HUES64 (cell line): ENCODE measurements around the gene BANP.
"Not testable (repeated sequence)": the region's sequence is repeated elsewhere in the genome, so short reads cannot be mapped to it uniquely, and the experiment has no call there.

Experiments
- H3K27ac ChIP-seq: 2 replicates; pipeline ENCODE4 v1.7.0; 2013; ENCODE audit warnings: low read depth, low read length, inconsistent platforms
- H3K27me3 ChIP-seq: 2 replicates; pipeline ENCODE4 v1.6.1; 2013; ENCODE audit warnings: mild to moderate bottlenecking, low read length; ENCODE audit not compliant: insufficient read depth
- H3K36me3 ChIP-seq: 2 replicates; pipeline ENCODE4 v1.6.1; 2013; ENCODE audit warnings: mild to moderate bottlenecking, low read length; ENCODE audit not compliant: insufficient read depth
- H3K4me1 ChIP-seq: 2 replicates; pipeline ENCODE4 v1.6.1; 2013; ENCODE audit warnings: mild to moderate bottlenecking, low read length, moderate library complexity; ENCODE audit not compliant: insufficient read depth
- H3K4me3 ChIP-seq: 2 replicates; pipeline ENCODE4 v1.5.1; 2013; ENCODE audit warnings: mild to moderate bottlenecking, low read length, moderate library complexity
- H3K9ac ChIP-seq: 2 replicates; pipeline ENCODE4 v1.6.1; 2013; ENCODE audit warnings: mild to moderate bottlenecking, low read depth, low read length
- H3K9me3 ChIP-seq: 2 replicates; pipeline ENCODE4 v1.6.1; 2013; ENCODE audit warnings: low read depth, low read length; ENCODE audit not compliant: insufficient read depth
- WGBS: fragments of 150-250, 120-280 bp; methylation state at CpG from one replicate; pipeline ENCODE4 v1.1.7; 2013; ENCODE audit warnings: missing lambda C conversion rate; 5-methylcytosine and 5-hydroxymethylcytosine counted together

Gene BANP

GRCh38 chr16:87984632-87985267 is 33.5 kb downstream of the BANP start:
- Histone ChIP-seq H3K36me3 (peaks cover 31% of the 10 kb centered on the region), H3K27ac (no peak overlapping the region), H3K9me3 (no peaks in the 10 kb centered on the region), H3K4me1 (no peaks in the 10 kb centered on the region), H3K27me3 (no peaks in the 10 kb centered on the region), H3K4me3 (no peak overlapping the region), H3K9ac (no peak overlapping the region)
- WGBS, result 96% methylated on average over 28 of the region's 28 CpGs

DNA sequence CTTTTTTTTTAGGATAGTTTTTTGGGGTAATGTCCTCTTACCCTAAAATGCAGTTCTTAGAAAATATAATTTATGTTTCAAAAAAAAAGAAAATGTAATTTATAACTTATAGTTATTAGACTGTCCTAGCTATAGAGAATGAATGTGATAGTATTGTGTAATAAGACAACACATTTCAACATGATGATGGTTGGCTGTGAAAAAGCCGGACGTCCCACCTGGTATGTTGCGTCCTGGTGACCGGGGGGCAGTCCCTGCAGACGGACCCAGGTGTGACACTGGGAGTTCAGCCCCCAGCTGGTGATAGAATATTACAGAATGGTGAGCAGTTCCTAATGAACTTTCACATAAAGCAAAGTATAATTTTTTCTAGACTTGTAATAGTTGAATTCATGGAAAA is 34.3 kb downstream of the BANP start:
- WGBS, result 92% methylated on average over 5 of the region's 5 CpGs
- H3K27me3 ChIP-seq, result not testable (repeated sequence)

DNA sequence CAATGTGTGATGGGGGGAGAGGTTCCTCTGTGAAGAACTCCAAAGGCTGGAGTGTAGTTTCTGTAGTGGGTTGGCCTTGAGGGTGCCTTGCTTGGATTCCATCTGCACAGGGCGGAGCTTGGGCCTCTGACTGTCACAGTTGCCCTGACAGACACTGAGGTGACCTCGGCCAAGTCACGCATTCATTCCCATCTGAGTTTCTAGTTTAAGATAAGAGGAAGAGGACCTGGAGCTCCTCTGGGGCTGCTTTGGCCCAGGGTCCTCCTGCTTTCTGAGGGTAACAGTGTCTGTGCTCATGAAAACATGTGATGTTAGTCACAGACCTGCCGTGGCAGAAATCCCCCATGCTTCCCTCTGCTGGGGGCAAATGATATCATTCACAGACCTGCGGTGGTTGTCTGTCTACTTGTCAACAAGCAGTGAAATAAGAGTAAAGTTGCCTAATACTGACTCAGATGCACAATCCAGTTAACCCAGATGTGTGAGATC is 35.2 kb downstream of the BANP start:
- not testable (repeated sequence) for H3K9me3 ChIP-seq, H3K27ac ChIP-seq, H3K4me3 ChIP-seq, H3K27me3 ChIP-seq, H3K4me1 ChIP-seq, H3K9ac ChIP-seq
- peaks cover 30% of the 10 kb centered on the region for H3K36me3 ChIP-seq
- WGBS, result 94% methylated on average over 5 of the region's 5 CpGs

More for the DNA sequence above, 34.3 kb downstream of the BANP start:
- H3K4me1 ChIP-seq, H3K9ac ChIP-seq, H3K4me3 ChIP-seq, H3K27ac ChIP-seq, H3K9me3 ChIP-seq: not testable (repeated sequence)
- H3K36me3 ChIP-seq, result peaks cover 31% of the 10 kb centered on the region

- H3K36me3 ChIP-seq, result peaks cover 19% of the 10 kb centered on the region
- H3K27me3 ChIP-seq, H3K27ac ChIP-seq, H3K9ac ChIP-seq, H3K4me3 ChIP-seq, H3K4me1 ChIP-seq, H3K9me3 ChIP-seq: not testable (repeated sequence)
- WGBS, result 84% methylated on average over 9 of the region's 9 CpGs
Measured at GRCh38 chr16:87988596-87988995, 37.4 kb downstream of the BANP start.

- not testable (repeated sequence) for H3K4me3 ChIP-seq, H3K27ac ChIP-seq, H3K36me3 ChIP-seq, H3K9ac ChIP-seq, H3K27me3 ChIP-seq, H3K9me3 ChIP-seq, H3K4me1 ChIP-seq
- whole genome bisulfite sequencing, result 92% methylated on average over 4 of the region's 4 CpGs
Measured at GRCh38 chr16:87990254-87990653, 39.0 kb downstream of the BANP start.

DNA sequence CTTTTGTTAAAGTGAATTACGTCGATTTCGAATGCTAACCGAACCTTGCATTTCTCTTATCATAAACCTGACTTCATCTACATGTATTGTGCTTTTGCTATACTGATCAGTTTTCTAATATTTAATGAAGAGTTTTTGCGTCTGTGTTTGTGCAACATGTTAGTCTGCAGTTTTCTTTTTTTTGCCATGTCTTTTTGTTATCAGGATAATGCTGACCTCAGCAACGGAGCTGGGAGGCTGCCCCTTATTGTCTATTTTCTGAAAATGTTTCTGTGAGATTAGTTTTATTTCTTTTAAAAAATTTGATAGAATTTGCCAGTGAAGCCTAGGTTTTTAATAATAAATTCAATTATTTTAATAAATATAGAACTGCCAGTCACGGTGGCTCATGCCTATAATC is 40.9 kb downstream of the BANP start:
- not testable (repeated sequence) for H3K9me3 ChIP-seq, H3K9ac ChIP-seq, H3K4me3 ChIP-seq, H3K4me1 ChIP-seq, H3K27ac ChIP-seq, H3K36me3 ChIP-seq, H3K27me3 ChIP-seq
- 98% methylated on average over 4 of the region's 7 CpGs for WGBS

- Histone ChIP-seq H3K4me1 (no peaks in the 10 kb centered on the region), H3K9ac (no peak overlapping the region), H3K9me3 (no peaks in the 10 kb centered on the region), H3K27me3 (no peaks in the 10 kb centered on the region), H3K4me3 (no peak overlapping the region), H3K27ac (no peak overlapping the region), H3K36me3 (peaks cover 5% of the 10 kb centered on the region; the same call in 1 of the 2 replicates)
- WGBS, result 96% methylated on average over 17 of the region's 17 CpGs
Measured at GRCh38 chr16:87993901-87994300, 42.7 kb downstream of the BANP start.

DNA sequence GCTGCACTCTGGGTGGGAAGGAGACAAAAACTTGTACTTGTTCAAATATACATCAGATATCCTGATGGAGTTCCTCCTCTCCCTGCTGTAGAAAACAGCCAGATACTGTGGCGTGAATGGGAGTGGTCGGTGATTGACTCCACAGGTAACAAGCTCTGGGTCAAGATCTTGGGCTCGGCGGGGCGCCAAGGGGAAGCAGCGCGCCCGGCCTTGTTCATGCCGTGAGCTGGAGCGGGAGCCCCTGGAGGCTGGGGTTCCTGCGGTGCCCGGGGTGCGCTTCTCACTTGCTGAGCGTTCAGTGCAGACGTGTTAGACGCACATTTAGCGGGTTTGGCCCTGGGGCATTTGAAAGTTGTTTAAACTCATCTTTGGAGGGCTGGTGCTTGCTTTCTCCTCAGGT is 44.4 kb downstream of the BANP start:
- H3K4me3 ChIP-seq, result no peak overlapping the region
- H3K9ac ChIP-seq, result no peak overlapping the region
- 91% methylated on average over 17 of the region's 17 CpGs for WGBS
- H3K36me3 ChIP-seq, result peaks cover 5% of the 10 kb centered on the region; the same call in 1 of the 2 replicates
- no peaks in the 10 kb centered on the region for H3K27me3 ChIP-seq
- no peaks in the 10 kb centered on the region for H3K9me3 ChIP-seq
- H3K27ac ChIP-seq, result no peak overlapping the region
- no peaks in the 10 kb centered on the region for H3K4me1 ChIP-seq

- H3K9ac ChIP-seq, result no peak overlapping the region
- no peaks in the 10 kb centered on the region for H3K9me3 ChIP-seq
- 91% methylated on average over 8 of the region's 8 CpGs for WGBS
- H3K27ac ChIP-seq, result no peak overlapping the region
- H3K4me1 ChIP-seq, result no peaks in the 10 kb centered on the region
- no peak overlapping the region for H3K4me3 ChIP-seq
- no peaks in the 10 kb centered on the region for H3K27me3 ChIP-seq
- peaks cover 3% of the 10 kb centered on the region; the same call in 1 of the 2 replicates for H3K36me3 ChIP-seq
Measured at GRCh38 chr16:87996962-87997880, 46.0 kb downstream of the BANP start.

DNA sequence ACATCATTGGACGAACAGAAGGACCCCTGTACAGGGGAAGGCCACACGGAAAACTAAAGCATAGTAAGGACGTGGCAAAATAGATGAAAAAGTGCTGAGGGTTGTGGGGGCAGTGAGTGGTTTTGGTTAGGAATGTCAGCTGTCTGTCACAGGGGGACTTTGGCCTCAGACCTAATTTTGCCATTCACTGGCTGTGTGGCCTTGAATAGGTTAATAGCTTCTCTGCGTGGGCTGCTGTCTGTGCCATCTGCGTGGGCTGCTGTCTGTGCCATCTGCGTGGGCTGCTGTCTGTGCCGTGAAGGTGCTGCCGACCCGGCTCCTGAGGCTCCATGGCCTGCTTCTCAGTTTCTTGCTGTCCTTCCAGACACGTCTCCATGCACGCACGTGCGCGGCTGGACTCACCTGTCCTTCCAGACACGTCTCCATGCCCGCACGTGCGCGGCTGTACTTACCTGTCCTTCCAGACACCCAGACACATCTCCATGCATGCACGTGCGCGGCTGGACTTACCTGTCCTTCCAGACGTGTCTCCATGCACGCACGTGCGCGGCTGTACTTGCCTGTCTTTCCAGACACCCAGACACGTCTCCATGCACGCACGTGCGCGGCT is 47.1 kb downstream of the BANP start:
- H3K27me3 ChIP-seq, H3K9me3 ChIP-seq, H3K27ac ChIP-seq, H3K9ac ChIP-seq, H3K4me1 ChIP-seq, H3K36me3 ChIP-seq, H3K4me3 ChIP-seq: not testable (repeated sequence)
- 96% methylated on average over 32 of the region's 32 CpGs for WGBS

DNA sequence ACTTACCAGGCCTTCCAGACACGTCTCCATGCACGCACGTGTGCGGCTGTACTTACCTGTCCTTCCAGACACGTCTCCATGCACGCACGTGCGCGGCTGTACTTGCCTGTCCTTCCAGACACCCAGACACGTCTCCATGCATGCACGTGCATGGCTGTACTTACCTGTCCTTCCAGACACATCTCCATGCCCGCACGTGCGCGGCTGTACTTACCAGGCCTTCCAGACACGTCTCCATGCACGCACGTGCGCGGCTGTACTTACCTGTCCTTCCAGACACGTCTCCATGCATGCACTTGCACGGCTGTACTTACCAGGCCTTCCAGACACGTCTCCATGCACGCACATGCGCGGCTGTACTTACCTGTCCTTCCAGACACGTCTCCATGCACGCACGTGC is 47.8 kb downstream of the BANP start:
- not testable (repeated sequence) for H3K27ac ChIP-seq, H3K9ac ChIP-seq, H3K4me1 ChIP-seq, H3K27me3 ChIP-seq, H3K4me3 ChIP-seq, H3K36me3 ChIP-seq, H3K9me3 ChIP-seq
- WGBS, result 95% methylated on average over 29 of the region's 29 CpGs
